GM12875 (cell line): ENCODE measurements around the gene HES1.
"Not testable (repeated sequence)": the region's sequence is repeated elsewhere in the genome, so short reads cannot be mapped to it uniquely, and the experiment has no call there.

ENCODE experiments used
- H3K4me3 ChIP-seq: one replicate; pipeline ENCODE4 v1.5.1; 2011; ENCODE audit warnings: low read depth, low read length, control low read depth
- CTCF ChIP-seq: IDR thresholded peaks from 2 replicates; pipeline ENCODE4 v1.5.1; 2011; ENCODE audit warnings: low read depth, mild to moderate bottlenecking, control low read depth, inconsistent platforms, low read length, moderate library complexity, borderline replicate concordance; ENCODE audit not compliant: insufficient read depth

HES1 gene

GRCh38 chr3:194091141-194091540 lies 44.8 kb upstream of the HES1 start:
- TF ChIP-seq CTCF: no peak
- H3K4me3 ChIP-seq: no peak overlapping the region

- H3K4me3 ChIP-seq: not testable (repeated sequence)
These were observed 44.1 kb upstream of the HES1 start for GRCh38 chr3:194091897-194092296.

- H3K4me3 ChIP-seq: no peak overlapping the region
- no peak for TF ChIP-seq CTCF
These were observed 43.1 kb upstream of the HES1 start for GRCh38 chr3:194092881-194093301.

- H3K4me3 ChIP-seq: no peak overlapping the region
- no peak for TF ChIP-seq CTCF
These were observed 42.1 kb upstream of the HES1 start for GRCh38 chr3:194093842-194094241.

- H3K4me3 ChIP-seq: no peak overlapping the region
- no peak for TF ChIP-seq CTCF
These were observed 40.5 kb upstream of the HES1 start for GRCh38 chr3:194095464-194095863.

GRCh38 chr3:194095902-194096301 lies 40.0 kb upstream of the HES1 start:
- no peak for TF ChIP-seq CTCF
- no peak overlapping the region for H3K4me3 ChIP-seq

GRCh38 chr3:194097141-194097882 lies 38.6 kb upstream of the HES1 start:
- H3K4me3 ChIP-seq: no peak overlapping the region
- TF ChIP-seq CTCF: no peak
